GM23338 (cell line): Measurements from ENCODE around the gene LRRC42. TPM values are rescaled to one million over a fixed set of nuclear protein-coding genes. Genes with fewer than 3 reads are reported as not detected.

ENCODE experiments used
- ATAC-seq: fragments of 200-7000 bp; cut with Tn5 transposase; 3 replicates; pipeline ENCODE4 v1.9.1; 2020
- DNase-seq: peaks from one replicate; pipeline ENCODE4 v3.0.0-alpha.2; 2015; ENCODE audit warnings: low spot score
- H2AFZ ChIP-seq: fragments of 200-600 bp; sonication (generic); 2 replicates; pipeline ENCODE4 v1.8.0; 2016; ENCODE audit warnings: antibody characterized with exemption, mild to moderate bottlenecking, moderate library complexity
- H3F3A ChIP-seq: fragments of 200-600 bp; sonication (generic); replicated peaks from 2 replicates; pipeline ENCODE4 v1.8.0; 2017; ENCODE audit warnings: antibody characterized with exemption, mixed run types, low read depth
- H3K27ac ChIP-seq: fragments of 200-600 bp; sonication (generic); 2 replicates; pipeline ENCODE4 v1.6.1; 2016; ENCODE audit warnings: low read depth
- H3K27me3 ChIP-seq: fragments of 200-600 bp; sonication (generic); 2 replicates; pipeline ENCODE4 v1.8.0; 2016; ENCODE audit warnings: mild to moderate bottlenecking, mixed run types, moderate library complexity; ENCODE audit not compliant: insufficient read depth
- H3K36me3 ChIP-seq: fragments of 200-600 bp; sonication (generic); 2 replicates; pipeline ENCODE4 v1.8.0; 2016; ENCODE audit warnings: mild to moderate bottlenecking; ENCODE audit not compliant: insufficient read depth
- H3K4me1 ChIP-seq: fragments of 200-600 bp; sonication (generic); 2 replicates; pipeline ENCODE4 v1.8.0; 2016; ENCODE audit warnings: mild to moderate bottlenecking, moderate library complexity; ENCODE audit not compliant: insufficient read depth
- H3K4me2 ChIP-seq: fragments of 200-600 bp; sonication (generic); 2 replicates; pipeline ENCODE4 v1.7.1; 2017; ENCODE audit warnings: mixed run types
- H3K4me3 ChIP-seq: fragments of 200-600 bp; sonication (generic); 2 replicates; pipeline ENCODE4 v1.6.1; 2016; ENCODE audit warnings: mixed run types
- H3K79me2 ChIP-seq: fragments of 200-600 bp; sonication (generic); replicated peaks from 2 replicates; pipeline ENCODE4 v1.8.0; 2017; ENCODE audit warnings: mild to moderate bottlenecking; ENCODE audit not compliant: insufficient read depth
- H3K9me2 ChIP-seq: fragments of 200-600 bp; sonication (generic); 2 replicates; pipeline ENCODE4 v1.8.0; 2017; ENCODE audit not compliant: insufficient read depth
- H4K20me1 ChIP-seq: fragments of 200-600 bp; sonication (generic); replicated peaks from 2 replicates; pipeline ENCODE4 v1.8.0; 2017; ENCODE audit warnings: mild to moderate bottlenecking; ENCODE audit not compliant: insufficient read depth
- H3K27ac Mint-ChIP-seq: 2 replicates; pipeline ENCODE4 v1.8.0; 2020; ENCODE audit warnings: inconsistent platforms, mild to moderate bottlenecking, moderate library complexity, mixed read lengths
- H3K27me3 Mint-ChIP-seq: 3 replicates; pipeline ENCODE4 v1.8.0; 2022; ENCODE audit warnings: low read depth, mild to moderate bottlenecking, moderate library complexity, mixed read lengths, inconsistent platforms; ENCODE audit not compliant: insufficient read depth, poor library complexity
- H3K36me3 Mint-ChIP-seq: 3 replicates; pipeline ENCODE4 v1.8.0; 2021; ENCODE audit warnings: low read depth, mild to moderate bottlenecking, inconsistent platforms, moderate library complexity, mixed read lengths
- H3K4me1 Mint-ChIP-seq: 3 replicates; pipeline ENCODE4 v1.8.0; 2020; ENCODE audit warnings: mild to moderate bottlenecking, inconsistent platforms, mixed read lengths
- H3K4me3 Mint-ChIP-seq: 3 replicates; pipeline ENCODE4 v1.8.0; 2021; ENCODE audit warnings: moderate library complexity, mild to moderate bottlenecking, inconsistent platforms, mixed read lengths
- H3K9me3 Mint-ChIP-seq: 3 replicates; pipeline ENCODE4 v1.8.0; 2020; ENCODE audit warnings: moderate library complexity, mild to moderate bottlenecking, inconsistent platforms, mixed read lengths
- CREB1 ChIP-seq: fragments of 250-450 bp; sonication (Bioruptor Pico); IDR thresholded peaks from 2 replicates; pipeline ENCODE4 v1.5.0; 2020; ENCODE audit warnings: low read depth, mild to moderate bottlenecking, moderate library complexity
- CTCF ChIP-seq, 2 experiments: fragments of 200-600 bp in 1 of 2; sonication (generic) in 1 of 2; conservative IDR thresholded peaks; 2 replicates each; pipeline versions ENCODE4 v1.5.1 to v1.6.1; 2016 to 2017; ENCODE audit warnings: antibody characterized with exemption in 2 of 2, low read depth in 2 of 2, mild to moderate bottlenecking in 2 of 2, moderate library complexity in 1 of 2
- EZH2 ChIP-seq: fragments of 200-600 bp; sonication (generic); IDR thresholded peaks from one replicate; pipeline ENCODE4 v1.8.0; 2017; ENCODE audit warnings: antibody characterized with exemption, mild to moderate bottlenecking, low read depth; ENCODE audit not compliant: unreplicated experiment
- POLR2AphosphoS5 ChIP-seq: IDR thresholded peaks from 2 replicates; pipeline ENCODE4 v1.6.1; 2016; ENCODE audit warnings: antibody characterized with exemption, low read depth
- REST ChIP-seq: IDR thresholded peaks from one replicate; pipeline ENCODE4 v1.6.1; 2018; ENCODE audit warnings: antibody characterized with exemption; ENCODE audit not compliant: unreplicated experiment
- STAT1 ChIP-seq: IDR thresholded peaks from one replicate; pipeline ENCODE4 v1.6.1; 2016; ENCODE audit warnings: antibody characterized with exemption; ENCODE audit not compliant: unreplicated experiment
- polyA plus RNA-seq: library from polyadenylated mRNA; unstranded; fragments of >200 nt; fragmentation: Nextera tagmentation; extraction: Ambion mirVana; gene quantifications from 2 replicates; pipeline ENCODE4 v1.2.1, GENCODE V29; 2016
- total RNA-seq: library from RNA; depleted of rRNA; stranded (reverse); fragments of >200 nt; shearing (Covaris generic); gene quantifications from 2 replicates; pipeline ENCODE4 v1.2.3, GENCODE V29; 2014

Gene LRRC42
- total and polyA plus RNA-seq, 2 experiments from 2014 or later: 25.9 to 48.1 TPM

GRCh38 chr1:53981220-53981619 is 35.1 kb downstream of the LRRC42 start (continued):
- TF ChIP-seq CTCF (conservative IDR thresholded peaks at IDR 0.05; ENCODE audit: low read depth in 2 of 2): no peak
- no peak for TF ChIP-seq REST

- Histone ChIP-seq H3K4me3 (peak overlapping the region; percentile 33), H2AFZ (peak overlapping the region; percentile 84; the same call in 1 of the 2 replicates)
- no peaks in the 10 kb centered on the region for H3K9me3 Mint-ChIP-seq
These were observed 36.0 kb downstream of the LRRC42 start for GRCh38 chr1:53982034-53982762.

GRCh38 chr1:53982763-53983104 is 36.6 kb downstream of the LRRC42 start:
- H3K9me3 Mint-ChIP-seq: no peaks in the 10 kb centered on the region
- H3K36me3 Mint-ChIP-seq: no peaks in the 10 kb centered on the region
- Histone ChIP-seq H3K4me2 (peak overlapping the region; percentile 74), H4K20me1 (no peaks in the 10 kb centered on the region), H3K9me2 (no peaks in the 10 kb centered on the region), H3K36me3 (no peaks in the 10 kb centered on the region), H2AFZ (peak overlapping the region; percentile 75; the same call in 1 of the 2 replicates), H3K79me2 (no peaks in the 10 kb centered on the region), H3F3A (no peaks in the 10 kb centered on the region), H3K27me3 (no peaks in the 10 kb centered on the region), H3K4me1 (peaks cover 15% of the 10 kb centered on the region), H3K4me3 (peak overlapping the region; percentile 33), H3K27ac (no peak overlapping the region)
- peaks cover 26% of the 10 kb centered on the region for H3K4me1 Mint-ChIP-seq
- no peak for DNase-seq
- no peak overlapping the region; the same call in 1 of the 2 replicates for H3K27ac Mint-ChIP-seq
- no peaks in the 10 kb centered on the region for H3K27me3 Mint-ChIP-seq
- ATAC-seq: no peak; the same call in 2 of the 3 replicates
- peak overlapping the region; percentile 59 for H3K4me3 Mint-ChIP-seq
- TF ChIP-seq CREB1 (CRISPR knock-in tag) (no peak), STAT1 (no peak), REST (no peak), EZH2 (no peak)

More at GRCh38 chr1:53982034-53982762, 36.0 kb downstream of the LRRC42 start:
- ATAC-seq: peak; percentile 97
- Histone ChIP-seq H3K79me2 (no peaks in the 10 kb centered on the region), H3K4me1 (peaks cover 15% of the 10 kb centered on the region), H3K4me2 (peak overlapping the region; percentile 74), H3K27me3 (no peaks in the 10 kb centered on the region), H4K20me1 (no peaks in the 10 kb centered on the region), H3K27ac (no peak overlapping the region; the same call in 1 of the 2 replicates), H3F3A (no peaks in the 10 kb centered on the region), H3K36me3 (no peaks in the 10 kb centered on the region), H3K9me2 (no peaks in the 10 kb centered on the region)
- peak; percentile 90 for DNase-seq
- TF ChIP-seq POLR2AphosphoS5 (0 out of 2 replicates have a peak, but pooled peaks have one; percentile 31), EZH2 (no peak)
- Mint-ChIP-seq H3K4me3 (peak overlapping the region; percentile 59), H3K27me3 (no peaks in the 10 kb centered on the region), H3K27ac (peak overlapping the region; percentile 28), H3K36me3 (no peaks in the 10 kb centered on the region), H3K4me1 (peaks cover 26% of the 10 kb centered on the region)
